Liver (tissue), 9 donors: ENCODE measurements around the gene TM7SF2. TPM values are rescaled to one million over a fixed set of nuclear protein-coding genes. Genes with fewer than 3 reads are reported as not detected.

Experiments
- DNase-seq: peaks from one replicate; pipeline ENCODE4 v3.0.0-alpha.2; 2017; ENCODE audit warnings: low spot score
- H3K27ac ChIP-seq, 2 donors: one replicate each; pipeline ENCODE4 v1.7.0; 2013; ENCODE audit warnings: inconsistent platforms in 2 of 2, low read length in 2 of 2, control low read depth in 1 of 2, low read depth in 1 of 2, mild to moderate bottlenecking in 1 of 2
- H3K27me3 ChIP-seq, 4 donors: one replicate each; pipeline versions ENCODE4 v1.6.1 to v1.7.0; 2013; ENCODE audit warnings: low read length in 3 of 4, inconsistent platforms in 1 of 4, mild to moderate bottlenecking in 1 of 4, moderate library complexity in 1 of 4; ENCODE audit not compliant: control insufficient read depth in 4 of 4, insufficient read depth in 4 of 4
- H3K36me3 ChIP-seq, 4 donors: one replicate each; pipeline versions ENCODE4 v1.6.1 to v1.7.0; 2013; ENCODE audit warnings: low read length in 3 of 4, mild to moderate bottlenecking in 3 of 4, low read depth in 1 of 4, moderate library complexity in 1 of 4; ENCODE audit not compliant: control insufficient read depth in 4 of 4, insufficient read depth in 3 of 4
- H3K4me1 ChIP-seq, 4 donors: one replicate each; pipeline versions ENCODE4 v1.6.1 to v1.7.0; 2013; ENCODE audit warnings: low read length in 3 of 4, mild to moderate bottlenecking in 3 of 4, moderate library complexity in 1 of 4; ENCODE audit not compliant: control insufficient read depth in 4 of 4, insufficient read depth in 4 of 4
- H3K4me3 ChIP-seq, 3 donors: one replicate each; pipeline versions ENCODE4 v1.6.1 to v1.7.0; 2013; ENCODE audit warnings: low read length in 3 of 3, control low read depth in 1 of 3, low read depth in 1 of 3, mild to moderate bottlenecking in 1 of 3
- H3K9ac ChIP-seq, 2 donors: one replicate each; pipeline ENCODE4 v1.7.0; 2013; ENCODE audit warnings: low read length in 2 of 2, mild to moderate bottlenecking in 2 of 2, moderate library complexity in 2 of 2, control low read depth in 1 of 2, low read depth in 1 of 2
- H3K9me3 ChIP-seq, 4 donors: one replicate each; pipeline versions ENCODE4 v1.6.1 to v1.7.0; 2013; ENCODE audit warnings: low read length in 3 of 4; ENCODE audit not compliant: control insufficient read depth in 4 of 4
- CTCF ChIP-seq: fragments of 150-350 bp; IDR thresholded peaks from 2 replicates; pipeline ENCODE4 v1.5.1; 2017; ENCODE audit warnings: improper control_type of control experiment, low read depth, low read length; ENCODE audit not compliant: missing input control
- EGR1 ChIP-seq, 2 donors: IDR thresholded peaks; 2 replicates each; pipeline ENCODE4 v1.6.1; 2016 to 2018; ENCODE audit warnings: antibody characterized with exemption in 2 of 2, low read depth in 2 of 2
- FOXA1 ChIP-seq: IDR thresholded peaks from 2 replicates; pipeline ENCODE4 v1.6.1; 2016; ENCODE audit warnings: antibody characterized with exemption
- FOXA2 ChIP-seq: IDR thresholded peaks from 2 replicates; pipeline ENCODE4 v1.6.1; 2016; ENCODE audit warnings: antibody characterized with exemption
- GABPA ChIP-seq, 2 donors: IDR thresholded peaks in 1 of 2; conservative IDR thresholded peaks in 1 of 2; 2 replicates each; pipeline ENCODE4 v1.6.1; 2016; ENCODE audit warnings: antibody characterized with exemption in 2 of 2, mild to moderate bottlenecking in 1 of 2, moderate library complexity in 1 of 2
- HNF4A ChIP-seq, 2 donors: conservative IDR thresholded peaks; 2 replicates each; pipeline ENCODE4 v1.6.1; 2016; ENCODE audit warnings: antibody characterized with exemption in 2 of 2, mild to moderate bottlenecking in 2 of 2
- HNF4G ChIP-seq: IDR thresholded peaks from 2 replicates; pipeline ENCODE4 v1.6.1; 2016; ENCODE audit warnings: antibody characterized with exemption
- JUND ChIP-seq, 2 donors: IDR thresholded peaks; 2 replicates each; pipeline ENCODE4 v1.6.1; 2016; ENCODE audit warnings: antibody characterized with exemption in 2 of 2
- NR2F2 ChIP-seq: IDR thresholded peaks from 2 replicates; pipeline ENCODE4 v1.6.1; 2016; ENCODE audit warnings: antibody characterized with exemption
- RAD21 ChIP-seq, 2 donors: IDR thresholded peaks; 2 replicates each; pipeline ENCODE4 v1.6.1; 2016; ENCODE audit warnings: antibody characterized with exemption in 2 of 2, mild to moderate bottlenecking in 2 of 2
- REST ChIP-seq: IDR thresholded peaks from 2 replicates; pipeline ENCODE4 v1.6.1; 2016; ENCODE audit warnings: antibody characterized with exemption, mild to moderate bottlenecking
- RXRA ChIP-seq, 2 donors: IDR thresholded peaks; 2 replicates each; pipeline ENCODE4 v1.6.1; 2017 to 2018; ENCODE audit warnings: antibody characterized with exemption in 2 of 2, mild to moderate bottlenecking in 1 of 2
- SP1 ChIP-seq: IDR thresholded peaks from 2 replicates; pipeline ENCODE4 v1.6.1; 2018; ENCODE audit warnings: antibody characterized with exemption, mild to moderate bottlenecking
- TAF1 ChIP-seq: conservative IDR thresholded peaks from 2 replicates; pipeline ENCODE4 v1.6.1; 2016; ENCODE audit warnings: antibody characterized with exemption, mild to moderate bottlenecking
- YY1 ChIP-seq: IDR thresholded peaks from 2 replicates; pipeline ENCODE4 v1.6.1; 2016; ENCODE audit warnings: antibody characterized with exemption, mild to moderate bottlenecking
- ZBTB33 ChIP-seq: IDR thresholded peaks from 2 replicates; pipeline ENCODE4 v1.6.1; 2016; ENCODE audit warnings: antibody characterized with exemption
- WGBS: extraction: QIAGEN DNeasy Blood & Tissue Kit; methylation state at CpG from one replicate; pipeline ENCODE4 v1.1.7; 2013; 5-methylcytosine and 5-hydroxymethylcytosine counted together
- polyA plus RNA-seq, 2 donors: library from polyadenylated mRNA; stranded (reverse) in 1 of 2; unstranded in 1 of 2; fragments of 200-250 nt in 1 of 2; fragments of >200 nt in 1 of 2; fragmentation: Nextera tagmentation in 1 of 2; extraction: Ambion mirVana in 1 of 2; gene quantifications; one replicate each; pipeline versions ENCODE4 v1.2.1 to v1.2.3, GENCODE V29; 2013 to 2015
- total RNA-seq, 2 donors: library from RNA; depleted of rRNA; stranded (reverse); fragments of >200 nt; gene quantifications; one replicate each; pipeline ENCODE4 v1.2.3, GENCODE V29; 2014
- TF ChIP-seq, protein P1 (sequence below): IDR thresholded peaks from 2 replicates; pipeline ENCODE4 v1.6.1; 2016; ENCODE audit warnings: antibody characterized with exemption
- TF ChIP-seq, protein P2 (sequence below): IDR thresholded peaks from 2 replicates; pipeline ENCODE4 v1.6.1; 2016; ENCODE audit warnings: antibody characterized with exemption
- donor health status: healthy.
- donor health status: healthy.
- donor health status: healthy.
- donor health status: healthy.
- donor health status: healthy.

The TM7SF2 gene
- total and polyA plus RNA-seq, 4 donors = 39.0 to 337 (median 89.1) TPM

- Histone ChIP-seq H3K27me3 (no peaks in the 10 kb centered on the region), H3K9me3 (no peaks in the 10 kb centered on the region), H3K27ac (no peak overlapping the region), H3K9ac (no peak overlapping the region), H3K4me3 (no peak overlapping the region), H3K36me3 (peaks cover 43 to 83% (median 58%) of the 10 kb centered on the region in 4 donors), H3K4me1 (peaks cover 0 to 28% (median 22%) of the 10 kb centered on the region in 4 donors)
- 90% methylated on average over 15 of the region's 15 CpGs for WGBS
- no peak for DNase-seq
- TF ChIP-seq NR2F2 = no peak
- TF ChIP-seq FOXA2 = no peak
- TF ChIP-seq FOXA1 = no peak
- no peak for TF ChIP-seq REST
Observed at GRCh38 chr11:65128182-65129145, 16.8 kb downstream of the TM7SF2 start.

GRCh38 chr11:65129649-65130441 is 18.2 kb downstream of the TM7SF2 start:
- peaks cover 43 to 78% (median 57%) of the 10 kb centered on the region in 4 donors for H3K36me3 ChIP-seq
- no peak overlapping the region for H3K9ac ChIP-seq
- no peak for DNase-seq
- no peaks in the 10 kb centered on the region for H3K9me3 ChIP-seq
- H3K27me3 ChIP-seq = no peaks in the 10 kb centered on the region
- no peak overlapping the region for H3K27ac ChIP-seq
- TF ChIP-seq, protein P1, sequence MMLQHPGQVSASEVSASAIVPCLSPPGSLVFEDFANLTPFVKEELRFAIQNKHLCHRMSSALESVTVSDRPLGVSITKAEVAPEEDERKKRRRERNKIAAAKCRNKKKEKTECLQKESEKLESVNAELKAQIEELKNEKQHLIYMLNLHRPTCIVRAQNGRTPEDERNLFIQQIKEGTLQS = no peak
- TF ChIP-seq JUND (IDR thresholded peaks at IDR 0.05) (no peak), EGR1 (IDR thresholded peaks at IDR 0.05; ENCODE audit: low read depth in 2 of 2) (no peak), YY1 (no peak), SP1 (no peak), RXRA (IDR thresholded peaks at IDR 0.05) (no peak), RAD21 (IDR thresholded peaks at IDR 0.05) (no peak), FOXA2 (no peak), FOXA1 (no peak), GABPA (IDR thresholded peaks at IDR 0.05 in 1 of 2, conservative IDR thresholded peaks at IDR 0.05 in 1 of 2) (no peak), TAF1 (no peak), ZBTB33 (no peak), HNF4A (conservative IDR thresholded peaks at IDR 0.05) (no peak), REST (no peak), HNF4G (no peak), CTCF (no peak), NR2F2 (no peak)
- TF ChIP-seq, protein P2, sequence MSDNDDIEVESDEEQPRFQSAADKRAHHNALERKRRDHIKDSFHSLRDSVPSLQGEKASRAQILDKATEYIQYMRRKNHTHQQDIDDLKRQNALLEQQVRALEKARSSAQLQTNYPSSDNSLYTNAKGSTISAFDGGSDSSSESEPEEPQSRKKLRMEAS = no peak
- 91% methylated on average over 13 of the region's 13 CpGs for WGBS
- peaks cover 0 to 33% (median 23%) of the 10 kb centered on the region in 4 donors for H3K4me1 ChIP-seq
- H3K4me3 ChIP-seq = no peak overlapping the region
